Sigmoid colon (tissue), 7 donors: Measurements from ENCODE around the gene EFR3B. TPM values are rescaled to one million over a fixed set of nuclear protein-coding genes. Genes with fewer than 3 reads are reported as not detected.
A peak's percentile ranks its signal among the peaks of the same experiment; 100 is the strongest.

Source experiments
- DNase-seq: peaks from one replicate; pipeline ENCODE4 v3.0.0-alpha.2; 2019
- H3K27ac ChIP-seq, 4 donors: fragments of 200-600 bp; sonication (generic); one replicate each; pipeline ENCODE4 v1.5.1; 2016 to 2019; ENCODE audit warnings: mild to moderate bottlenecking in 1 of 4
- H3K27me3 ChIP-seq, 3 donors: fragments of 200-600 bp; sonication (generic); one replicate each; pipeline ENCODE4 v1.5.1; 2019; ENCODE audit warnings: mild to moderate bottlenecking in 1 of 3
- H3K36me3 ChIP-seq, 4 donors: fragments of 200-600 bp; sonication (generic); one replicate each; pipeline ENCODE4 v1.5.1; 2016 to 2019
- H3K4me1 ChIP-seq, 4 donors: fragments of 200-600 bp; sonication (generic); one replicate each; pipeline ENCODE4 v1.5.1; 2017 to 2019
- H3K4me3 ChIP-seq, 4 donors: fragments of 200-600 bp; sonication (generic); one replicate each; pipeline ENCODE4 v1.5.1; 2017 to 2019; ENCODE audit warnings: mild to moderate bottlenecking in 2 of 4, moderate library complexity in 1 of 4
- H3K9me3 ChIP-seq, 4 donors: fragments of 200-600 bp in 3 of 4; sonication (generic) in 3 of 4; one replicate each; pipeline versions ENCODE4 v1.5.1 to v1.6.1; 2013 to 2019
- EP300 ChIP-seq, 4 donors: sonication (generic); formaldehyde crosslinking; IDR thresholded peaks; one replicate each; pipeline ENCODE4 v1.6.1; 2017; ENCODE audit warnings: antibody characterized with exemption in 4 of 4
- POLR2A ChIP-seq, 2 donors: fragments of 450-650 bp; IDR thresholded peaks; one replicate each; pipeline ENCODE4 v1.6.1; 2016; ENCODE audit warnings: antibody characterized with exemption in 2 of 2, mild to moderate bottlenecking in 2 of 2, moderate library complexity in 2 of 2
- POLR2AphosphoS5 ChIP-seq, 4 donors: sonication (generic); formaldehyde crosslinking; IDR thresholded peaks; one replicate each; pipeline ENCODE4 v1.6.1; 2017; ENCODE audit warnings: antibody characterized with exemption in 4 of 4
- WGBS, 2 donors: extraction: QIAGEN DNeasy Blood & Tissue Kit; methylation state at CpG; one replicate each; pipeline ENCODE4 v1.1.7; 2013; 5-methylcytosine and 5-hydroxymethylcytosine counted together
- intact Hi-C: fragments of 100-400 bp; cut with DNase I; formaldehyde crosslinking; loops from one replicate; pipeline ENCODE4 v1.15.1; 2023
- polyA plus RNA-seq, 3 donors: library from polyadenylated mRNA; stranded (reverse); fragments of 200-250 nt; gene quantifications; one replicate each; pipeline ENCODE4 v1.2.3, GENCODE V29; 2013
- total RNA-seq, 4 donors: library from RNA; depleted of rRNA; stranded (reverse); fragments of >200 nt; gene quantifications; one replicate each; pipeline ENCODE4 v1.1.0, GENCODE V29; 2016
- TF ChIP-seq, protein P1 (sequence below), 4 experiments: fragments of 450-650 bp in 3 of 4; fragments of 200-600 bp in 1 of 4; IDR thresholded peaks; one replicate each; pipeline ENCODE4 v1.5.1; 2016 to 2019; ENCODE audit warnings: antibody characterized with exemption in 4 of 4, mild to moderate bottlenecking in 3 of 4, moderate library complexity in 2 of 4
- donor health status: healthy with polysubstance abuse.
- donor health status: Bipolar disorder and iron deficiency.
- donor health status: healthy.

Gene EFR3B
- total and polyA plus RNA-seq, 7 donors = under 0.01 to 1.9 (median 0.50) TPM

- Histone ChIP-seq H3K9me3 (peaks cover 0 to 9% (median 0%) of the 10 kb centered on the region in 4 donors), H3K4me1 (peaks cover 0 to 17% (median 13%) of the 10 kb centered on the region in 4 donors), H3K36me3 (no peaks in the 10 kb centered on the region), H3K27me3 (no peaks in the 10 kb centered on the region), H3K27ac (no peak overlapping the region), H3K4me3 (no peak overlapping the region)
- no peak for TF ChIP-seq POLR2A (IDR thresholded peaks at IDR 0.05)
- TF ChIP-seq POLR2AphosphoS5 (IDR thresholded peaks at IDR 0.05) = no peak
- TF ChIP-seq EP300 (IDR thresholded peaks at IDR 0.05) = no peak
- TF ChIP-seq, protein P1, sequence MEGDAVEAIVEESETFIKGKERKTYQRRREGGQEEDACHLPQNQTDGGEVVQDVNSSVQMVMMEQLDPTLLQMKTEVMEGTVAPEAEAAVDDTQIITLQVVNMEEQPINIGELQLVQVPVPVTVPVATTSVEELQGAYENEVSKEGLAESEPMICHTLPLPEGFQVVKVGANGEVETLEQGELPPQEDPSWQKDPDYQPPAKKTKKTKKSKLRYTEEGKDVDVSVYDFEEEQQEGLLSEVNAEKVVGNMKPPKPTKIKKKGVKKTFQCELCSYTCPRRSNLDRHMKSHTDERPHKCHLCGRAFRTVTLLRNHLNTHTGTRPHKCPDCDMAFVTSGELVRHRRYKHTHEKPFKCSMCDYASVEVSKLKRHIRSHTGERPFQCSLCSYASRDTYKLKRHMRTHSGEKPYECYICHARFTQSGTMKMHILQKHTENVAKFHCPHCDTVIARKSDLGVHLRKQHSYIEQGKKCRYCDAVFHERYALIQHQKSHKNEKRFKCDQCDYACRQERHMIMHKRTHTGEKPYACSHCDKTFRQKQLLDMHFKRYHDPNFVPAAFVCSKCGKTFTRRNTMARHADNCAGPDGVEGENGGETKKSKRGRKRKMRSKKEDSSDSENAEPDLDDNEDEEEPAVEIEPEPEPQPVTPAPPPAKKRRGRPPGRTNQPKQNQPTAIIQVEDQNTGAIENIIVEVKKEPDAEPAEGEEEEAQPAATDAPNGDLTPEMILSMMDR (IDR thresholded peaks at IDR 0.05) = no peak
- WGBS, 2 donors = 82 to 87% methylated on average over 5 of the region's 5 CpGs
- no peak for DNase-seq
- intact Hi-C loops = no loop called here
Observed at GRCh38 chr2:25068217-25068616, 26.3 kb downstream of the EFR3B start.

- Histone ChIP-seq H3K27me3 (no peaks in the 10 kb centered on the region), H3K4me1 (no peaks in the 10 kb centered on the region), H3K4me3 (no peak overlapping the region), H3K36me3 (no peaks in the 10 kb centered on the region), H3K9me3 (peaks cover 0 to under 1% (median 0%) of the 10 kb centered on the region in 4 donors), H3K27ac (no peak overlapping the region)
- WGBS, 2 donors = 91 to 92% methylated on average over 8 of the region's 8 CpGs
- DNase-seq = peak; percentile 27
- intact Hi-C loops = no loop called here
- TF ChIP-seq POLR2A (IDR thresholded peaks at IDR 0.05) (no peak), EP300 (IDR thresholded peaks at IDR 0.05) (no peak), POLR2AphosphoS5 (IDR thresholded peaks at IDR 0.05) (no peak)
- TF ChIP-seq, protein P1 (IDR thresholded peaks at IDR 0.05) = no peak
Observed at GRCh38 chr2:25071966-25072365, 30.1 kb downstream of the EFR3B start.

DNA sequence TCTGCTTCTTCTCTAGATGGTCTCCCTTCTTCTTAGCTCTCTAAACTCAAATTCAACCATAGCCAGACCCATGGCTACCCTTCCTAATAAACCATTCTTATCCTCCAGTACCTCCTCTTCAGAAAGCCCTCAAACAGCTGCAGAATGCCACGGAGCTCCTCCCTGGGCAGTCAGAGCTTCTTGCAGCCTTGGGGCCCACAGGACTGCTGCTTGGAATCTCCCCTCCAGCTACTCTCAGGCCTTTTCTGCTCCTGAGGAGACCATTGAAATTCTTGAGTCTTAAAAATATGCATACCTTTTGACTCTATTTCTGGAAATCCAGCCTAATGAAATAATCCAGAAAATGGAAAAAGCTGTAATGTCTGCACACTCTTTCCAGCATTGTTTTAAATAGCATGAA is 30.7 kb downstream of the EFR3B start:
- 69 to 84% methylated on average over 1 of the region's 1 CpG for WGBS, 2 donors
- no peak for TF ChIP-seq POLR2A (IDR thresholded peaks at IDR 0.05)
- TF ChIP-seq, protein P1 (IDR thresholded peaks at IDR 0.05) = no peak
- no peak for TF ChIP-seq POLR2AphosphoS5 (IDR thresholded peaks at IDR 0.05)
- no peak for TF ChIP-seq EP300 (IDR thresholded peaks at IDR 0.05)
- intact Hi-C loops = no loop called here

DNA sequence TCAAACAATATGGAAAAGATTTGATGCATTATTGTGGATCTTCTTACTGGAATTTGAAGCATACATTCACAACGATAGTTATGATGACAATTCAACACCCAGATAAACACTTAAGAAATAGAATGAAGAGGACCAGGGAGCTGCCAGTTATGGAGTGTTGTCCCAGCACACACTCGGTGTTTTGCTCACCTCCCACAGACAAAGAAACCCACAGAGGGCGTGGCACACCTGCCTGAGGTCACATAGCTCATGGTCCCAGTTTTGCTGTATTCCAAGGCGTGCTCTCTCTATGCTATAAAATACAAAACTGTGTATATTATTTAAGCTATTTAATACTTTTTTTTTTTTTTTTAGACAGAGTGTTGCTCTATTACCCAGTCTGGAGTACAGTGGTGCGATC is 31.1 kb downstream of the EFR3B start:
- Histone ChIP-seq H3K27ac (no peak overlapping the region), H3K9me3 (no peaks in the 10 kb centered on the region), H3K4me3 (no peak overlapping the region), H3K4me1 (peaks cover 0 to 4% (median under 1%) of the 10 kb centered on the region in 4 donors), H3K27me3 (no peaks in the 10 kb centered on the region), H3K36me3 (no peaks in the 10 kb centered on the region)
- no peak for DNase-seq
- no peak for TF ChIP-seq POLR2A (IDR thresholded peaks at IDR 0.05)
- TF ChIP-seq EP300 (IDR thresholded peaks at IDR 0.05) = no peak
- TF ChIP-seq POLR2AphosphoS5 (IDR thresholded peaks at IDR 0.05) = no peak
- TF ChIP-seq, protein P1 (IDR thresholded peaks at IDR 0.05) = no peak
- intact Hi-C loops = no loop called here
- WGBS, 2 donors = 67 to 82% methylated on average over 5 of the region's 5 CpGs

More for the DNA sequence above, 30.7 kb downstream of the EFR3B start:
- no peaks in the 10 kb centered on the region for H3K9me3 ChIP-seq
- H3K27ac ChIP-seq = no peak overlapping the region
- H3K27me3 ChIP-seq = no peaks in the 10 kb centered on the region
- no peaks in the 10 kb centered on the region for H3K36me3 ChIP-seq
- DNase-seq = no peak
- peaks cover 0 to under 1% (median 0%) of the 10 kb centered on the region in 4 donors for H3K4me1 ChIP-seq
- no peak overlapping the region for H3K4me3 ChIP-seq

DNA sequence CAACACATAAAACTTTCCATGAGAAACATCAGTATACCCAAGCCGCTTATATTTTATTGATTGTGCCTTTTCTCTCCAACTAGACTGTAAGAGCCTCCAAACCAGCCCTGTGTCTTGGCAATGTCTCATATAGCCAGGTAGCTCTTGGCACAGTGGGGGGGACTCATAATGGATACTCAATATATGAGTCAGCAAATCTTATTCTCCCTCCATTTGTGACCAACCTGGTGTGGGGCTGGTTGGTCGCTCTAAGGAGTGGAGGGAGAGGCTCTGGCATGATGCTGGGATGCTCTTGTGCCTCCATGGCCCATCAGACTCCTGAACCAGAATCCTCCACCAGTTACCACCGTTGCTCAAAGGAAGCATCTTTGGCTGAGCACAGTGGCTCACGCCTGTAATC is 32.0 kb downstream of the EFR3B start:
- peak; percentile 12 for DNase-seq
- Histone ChIP-seq H3K4me1 (peaks cover 0 to 10% (median 9%) of the 10 kb centered on the region in 4 donors), H3K27ac (no peak overlapping the region), H3K36me3 (no peaks in the 10 kb centered on the region), H3K27me3 (no peaks in the 10 kb centered on the region), H3K9me3 (no peaks in the 10 kb centered on the region), H3K4me3 (no peak overlapping the region)
- WGBS, 2 donors = 94 to 97% methylated on average over 4 of the region's 4 CpGs
- intact Hi-C loops = no loop called here
- TF ChIP-seq, protein P1 (IDR thresholded peaks at IDR 0.05) = no peak
- TF ChIP-seq POLR2AphosphoS5 (IDR thresholded peaks at IDR 0.05) (no peak), EP300 (IDR thresholded peaks at IDR 0.05) (no peak), POLR2A (IDR thresholded peaks at IDR 0.05) (no peak)
